ENCODE results near the gene NDC1. TPM values are rescaled to one million over a fixed set of nuclear protein-coding genes. Genes with fewer than 3 reads are reported as not detected.
"Not testable (repeated sequence)": the region's sequence is repeated elsewhere in the genome, so short reads cannot be mapped to it uniquely, and the experiment has no call there.

NDC1 gene
- total RNA-seq, 8 experiments from 2014 or later: 10.5 to 36.4 (median 16.6) TPM

DNA sequence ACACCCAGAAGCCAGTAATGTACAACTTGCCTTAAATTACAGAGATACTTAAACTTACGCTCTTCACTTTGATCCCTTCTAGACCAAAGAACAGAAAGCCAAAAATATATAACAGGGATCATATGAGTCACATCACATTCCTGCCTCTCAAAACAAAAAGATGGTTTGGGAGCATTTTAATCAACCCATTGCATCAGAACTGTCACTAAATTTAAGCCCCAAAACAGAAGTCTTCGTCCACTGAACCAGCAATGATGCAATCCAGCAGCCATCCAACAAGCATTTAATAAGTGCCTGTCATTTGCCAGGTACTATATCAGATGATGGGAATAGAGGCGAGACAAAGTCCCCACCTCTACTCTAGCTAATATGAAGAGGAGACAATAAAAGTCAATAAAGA, 56.4 kb downstream of the NDC1 start:
- ATAC-seq (replicated peaks in 6 of 8): peak in 1 of 8 experiments; percentile 36
- in situ Hi-C loops (cut with MboI; ENCODE audit: low pct_unique_long_range_greater_than_20kb in 2 of 9, low sequenced_read_pairs in 9 of 9, unreplicated experiment in 9 of 9): no loop called here
- Histone ChIP-seq H3K4me1 (replicated peaks in 1 of 2) (peaks cover 0 to 8% of the 10 kb centered on the region in 2 donors), H3K4me3 (no peak overlapping the region), H3K27ac (no peak overlapping the region)
- WGBS, 10 experiments: 32 to 100% (median 80%) methylated on average over 1 to 3 of the region's 3 CpGs

- Histone ChIP-seq H3K4me3 (no peak overlapping the region), H3K4me1 (replicated peaks in 1 of 2) (peaks cover 0 to 8% of the 10 kb centered on the region in 2 donors), H3K27ac (no peak overlapping the region)
- in situ Hi-C loops (cut with MboI; ENCODE audit: low pct_unique_long_range_greater_than_20kb in 2 of 9, low sequenced_read_pairs in 9 of 9, unreplicated experiment in 9 of 9): no loop called here
- 80 to 100% (median 100%) methylated on average over 1 of the region's 1 CpG; no CpG with 5 or more reads in 1 of the 10 experiments for WGBS, 10 experiments
- ATAC-seq (replicated peaks in 6 of 8): no peak
These were observed 60.8 kb downstream of the NDC1 start for GRCh38 chr1:53777272-53777671.

DNA sequence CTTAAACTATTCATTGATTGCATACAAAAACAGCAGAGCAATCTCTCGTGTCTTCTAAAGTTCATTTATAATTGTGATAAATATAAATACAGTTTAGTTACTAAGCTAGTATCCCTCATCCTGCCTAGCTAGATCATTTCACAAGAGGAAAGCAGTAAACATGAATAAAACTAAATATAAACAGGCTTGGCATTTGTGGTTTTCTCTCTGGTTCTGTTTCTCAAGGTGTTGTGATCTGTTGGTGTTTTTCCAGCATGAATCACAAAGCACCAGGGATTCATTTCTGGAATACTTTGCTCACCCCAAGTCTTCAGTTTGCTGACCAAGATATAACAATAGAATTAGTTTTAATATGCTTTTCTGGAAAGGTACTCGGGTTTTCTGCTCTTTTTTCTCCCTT, 66.4 kb downstream of the NDC1 start:
- WGBS, 10 experiments: 41 to 100% (median 91%) methylated on average over 1 to 2 of the region's 2 CpGs; no CpG with 5 or more reads in 1 of the 10 experiments
- in situ Hi-C loops (cut with MboI; ENCODE audit: low pct_unique_long_range_greater_than_20kb in 2 of 9, low sequenced_read_pairs in 9 of 9, unreplicated experiment in 9 of 9): loop anchor here in 1 of 9 experiments (25.0 kb wide), 1 partner anchor 284 kb away; no protein-coding TSS in a partner anchor
- H3K4me1 ChIP-seq (replicated peaks in 1 of 2): no peaks in the 10 kb centered on the region
- H3K27ac ChIP-seq: no peak overlapping the region
- no peak for ATAC-seq (replicated peaks in 6 of 8)
- no peak overlapping the region for H3K4me3 ChIP-seq

GRCh38 chr1:53769780-53770179, 68.3 kb downstream of the NDC1 start:
- ATAC-seq (replicated peaks in 6 of 8): no peak
- Histone ChIP-seq H3K4me1 (replicated peaks in 1 of 2) (no peaks in the 10 kb centered on the region), H3K27ac (no peak overlapping the region), H3K4me3 (no peak overlapping the region)
- 83 to 100% (median 100%) methylated on average over 1 of the region's 1 CpG; no CpG with 5 or more reads in 1 of the 10 experiments for WGBS, 10 experiments
- in situ Hi-C loops (cut with MboI; ENCODE audit: low pct_unique_long_range_greater_than_20kb in 2 of 9, low sequenced_read_pairs in 9 of 9, unreplicated experiment in 9 of 9): loop anchor here in 1 of 9 experiments (25.0 kb wide), 1 partner anchor 282 kb away; no protein-coding TSS in a partner anchor

DNA sequence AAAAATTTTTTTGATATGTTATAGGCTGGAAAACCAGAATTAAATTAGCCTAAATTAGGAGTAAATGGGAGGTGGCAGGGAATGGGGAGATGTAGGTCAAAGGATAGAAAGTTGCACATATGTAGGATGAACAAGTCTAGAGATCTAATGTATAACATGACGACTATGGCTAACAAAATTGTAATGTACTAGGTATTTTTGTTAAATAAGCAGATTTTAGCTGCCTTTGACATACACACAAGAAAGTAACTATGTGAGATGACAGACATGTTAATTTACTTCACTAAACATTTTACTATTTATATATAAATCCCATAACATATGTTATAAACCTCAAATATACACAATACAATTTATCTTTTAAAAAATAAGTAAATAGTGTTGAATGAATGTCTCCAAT, 68.9 kb downstream of the NDC1 start:
- 88 to 100% (median 100%) methylated on average over 1 of the region's 1 CpG; no CpG with 5 or more reads in 3 of the 10 experiments for WGBS, 10 experiments
- no peak overlapping the region for H3K27ac ChIP-seq
- H3K4me3 ChIP-seq: no peak overlapping the region
- no peak for ATAC-seq (replicated peaks in 6 of 8)
- no peaks in the 10 kb centered on the region for H3K4me1 ChIP-seq (replicated peaks in 1 of 2)
- in situ Hi-C loops (cut with MboI; ENCODE audit: low pct_unique_long_range_greater_than_20kb in 2 of 9, low sequenced_read_pairs in 9 of 9, unreplicated experiment in 9 of 9): loop anchor here in 1 of 9 experiments (25.0 kb wide), 1 partner anchor 282 kb away; no protein-coding TSS in a partner anchor

DNA sequence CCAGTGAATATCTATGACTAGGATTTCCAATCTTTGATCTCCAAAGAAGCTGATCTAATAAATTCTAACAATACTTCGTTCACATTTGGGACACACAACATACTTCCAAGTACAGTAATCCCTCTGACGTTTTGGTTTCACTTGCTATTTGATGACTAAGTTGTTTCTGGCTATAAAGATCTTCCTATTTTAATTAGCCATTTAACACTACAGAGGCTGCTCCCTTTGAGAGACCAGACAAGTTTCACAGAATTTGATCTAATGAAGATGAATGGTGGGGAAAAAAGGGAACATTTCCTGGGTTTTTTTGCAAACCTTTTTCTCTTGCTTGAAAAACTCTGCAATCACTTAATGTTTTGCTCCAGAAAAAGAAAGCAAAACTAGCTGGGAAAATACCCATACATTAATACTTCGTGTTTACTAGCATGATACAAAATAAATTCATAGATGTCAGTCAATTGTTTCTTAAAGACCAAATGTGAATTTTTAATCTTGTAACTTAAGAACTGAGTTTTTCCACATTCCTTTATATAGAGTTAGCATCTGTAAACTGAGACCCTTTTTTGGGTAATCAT, 71.2 kb downstream of the NDC1 start:
- in situ Hi-C loops (cut with MboI; ENCODE audit: low pct_unique_long_range_greater_than_20kb in 2 of 9, low sequenced_read_pairs in 9 of 9, unreplicated experiment in 9 of 9): loop anchor here in 1 of 9 experiments (25.0 kb wide), 1 partner anchor 280 kb away; no protein-coding TSS in a partner anchor
- Histone ChIP-seq H3K4me3 (no peak overlapping the region), H3K27ac (no peak overlapping the region), H3K4me1 (replicated peaks in 1 of 2) (no peaks in the 10 kb centered on the region)
- ATAC-seq (replicated peaks in 6 of 8): peak in 3 of 8 experiments; percentile 39 to 97 (median 91)
- WGBS, 10 experiments: 0 to 69% (median 47%) methylated on average over 2 to 3 of the region's 3 CpGs

- ATAC-seq (replicated peaks in 6 of 8): peak in 1 of 8 experiments; percentile 26
- Histone ChIP-seq H3K27ac (no peak overlapping the region), H3K4me1 (replicated peaks in 1 of 2) (no peaks in the 10 kb centered on the region), H3K4me3 (no peak overlapping the region)
- in situ Hi-C loops (cut with MboI; ENCODE audit: low pct_unique_long_range_greater_than_20kb in 2 of 9, low sequenced_read_pairs in 9 of 9, unreplicated experiment in 9 of 9): loop anchor here in 1 of 9 experiments (25.0 kb wide), 1 partner anchor 279 kb away; no protein-coding TSS in a partner anchor
- 31 to 100% (median 84%) methylated on average over 1 to 3 of the region's 3 CpGs for WGBS, 10 experiments
These were observed 71.8 kb downstream of the NDC1 start for GRCh38 chr1:53766194-53766742.

- no peak overlapping the region for H3K4me3 ChIP-seq
- ATAC-seq (replicated peaks in 6 of 8): peak in 2 of 8 experiments; percentile 18 to 31
- H3K4me1 ChIP-seq (replicated peaks in 1 of 2): no peaks in the 10 kb centered on the region
- in situ Hi-C loops (cut with MboI; ENCODE audit: low pct_unique_long_range_greater_than_20kb in 2 of 9, low sequenced_read_pairs in 9 of 9, unreplicated experiment in 9 of 9): loop anchor here in 1 of 9 experiments (25.0 kb wide), 1 partner anchor 278 kb away; no protein-coding TSS in a partner anchor
- 40 to 100% (median 93%) methylated on average over 1 of the region's 1 CpG; no CpG with 5 or more reads in 2 of the 10 experiments for WGBS, 10 experiments
- H3K27ac ChIP-seq: no peak overlapping the region
These were observed 72.4 kb downstream of the NDC1 start for GRCh38 chr1:53765657-53766056.

- Histone ChIP-seq H3K4me1 (replicated peaks in 1 of 2) (no peaks in the 10 kb centered on the region), H3K4me3 (no peak overlapping the region), H3K27ac (no peak overlapping the region)
- in situ Hi-C loops (cut with MboI; ENCODE audit: low pct_unique_long_range_greater_than_20kb in 2 of 9, low sequenced_read_pairs in 9 of 9, unreplicated experiment in 9 of 9): loop anchor here in 1 of 9 experiments (25.0 kb wide), 1 partner anchor 277 kb away; no protein-coding TSS in a partner anchor
- no peak for ATAC-seq (replicated peaks in 6 of 8)
- WGBS, 10 experiments: 80 to 100% (median 100%) methylated on average over 1 to 2 of the region's 2 CpGs; no CpG with 5 or more reads in 3 of the 10 experiments
These were observed 74.2 kb downstream of the NDC1 start for GRCh38 chr1:53763911-53764310.

GRCh38 chr1:53763461-53763860, 74.6 kb downstream of the NDC1 start:
- no peaks in the 10 kb centered on the region for H3K4me1 ChIP-seq (replicated peaks in 1 of 2)
- 83 to 100% (median 91%) methylated on average over 2 to 4 of the region's 4 CpGs; no CpG with 5 or more reads in 4 of the 10 experiments for WGBS, 10 experiments
- no peak for ATAC-seq (replicated peaks in 6 of 8)
- no peak overlapping the region for H3K27ac ChIP-seq
- no peak overlapping the region for H3K4me3 ChIP-seq
- in situ Hi-C loops (cut with MboI; ENCODE audit: low pct_unique_long_range_greater_than_20kb in 2 of 9, low sequenced_read_pairs in 9 of 9, unreplicated experiment in 9 of 9): loop anchor here in 1 of 9 experiments (25.0 kb wide), 1 partner anchor 276 kb away; no protein-coding TSS in a partner anchor

- in situ Hi-C loops (cut with MboI; ENCODE audit: low pct_unique_long_range_greater_than_20kb in 2 of 9, low sequenced_read_pairs in 9 of 9, unreplicated experiment in 9 of 9): loop anchor here in 1 of 9 experiments (25.0 kb wide), 1 partner anchor 273 kb away; no protein-coding TSS in a partner anchor
- 74 to 96% (median 83%) methylated on average over 1 to 7 of the region's 7 CpGs; no CpG with 5 or more reads in 2 of the 10 experiments for WGBS, 10 experiments
- H3K4me1 ChIP-seq (replicated peaks in 1 of 2): not testable (repeated sequence)
These were observed 77.6 kb downstream of the NDC1 start for GRCh38 chr1:53760497-53760896.

GRCh38 chr1:53755874-53756273, 82.2 kb downstream of the NDC1 start:
- 56 to 84% (median 70%) methylated on average over 2 to 5 of the region's 5 CpGs; no CpG with 5 or more reads in 7 of the 10 experiments for WGBS, 10 experiments
- Histone ChIP-seq H3K27ac (no peak overlapping the region), H3K4me1 (replicated peaks in 1 of 2) (no peaks in the 10 kb centered on the region), H3K4me3 (no peak overlapping the region)
- ATAC-seq (replicated peaks in 6 of 8): peak in 1 of 8 experiments; percentile 45
- in situ Hi-C loops (cut with MboI; ENCODE audit: low pct_unique_long_range_greater_than_20kb in 2 of 9, low sequenced_read_pairs in 9 of 9, unreplicated experiment in 9 of 9): loop anchor here in 1 of 9 experiments (25.0 kb wide), 1 partner anchor 269 kb away; no protein-coding TSS in a partner anchor

More at GRCh38 chr1:53760497-53760896, 77.6 kb downstream of the NDC1 start:
- not testable (repeated sequence) for ATAC-seq (replicated peaks in 6 of 8); H3K4me3 ChIP-seq; H3K27ac ChIP-seq
